Muscle of back (tissue), 13 donors: ENCODE measurements around the gene OR12D2. TPM values are rescaled to one million over a fixed set of nuclear protein-coding genes. Genes with fewer than 3 reads are reported as not detected.
"Not testable (repeated sequence)": the region's sequence is repeated elsewhere in the genome, so short reads cannot be mapped to it uniquely, and the experiment has no call there.

Experiments
- DNase-seq, 3 donors: peaks; one replicate each; pipeline versions ENCODE4 v3.0.0 to v3.0.0-alpha.2; 2013
- long read RNA-seq, 9 donors: transcript quantifications; one replicate each; lab custom pipeline, GENCODE V29; 2026
- polyA plus RNA-seq, 10 donors: library from polyadenylated mRNA; unstranded; fragments of 120-200 nt; gene quantifications; one replicate each; pipeline ENCODE4 v1.2.1, GENCODE V29; 2013; ENCODE audit not compliant: insufficient read length in 10 of 10

Gene OR12D2, protein sequence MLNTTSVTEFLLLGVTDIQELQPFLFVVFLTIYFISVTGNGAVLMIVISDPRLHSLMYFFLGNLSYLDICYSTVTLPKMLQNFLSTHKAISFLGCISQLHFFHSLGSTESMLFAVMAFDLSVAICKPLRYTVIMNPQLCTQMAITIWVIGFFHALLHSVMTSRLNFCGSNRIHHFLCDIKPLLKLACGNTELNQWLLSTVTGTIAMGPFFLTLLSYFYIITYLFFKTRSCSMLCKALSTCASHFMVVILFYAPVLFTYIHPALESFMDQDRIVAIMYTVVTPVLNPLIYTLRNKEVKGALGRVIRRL
- not detected for polyA plus RNA-seq
- long read RNA-seq, donor 1: 0 reads
- long read RNA-seq, donor 2: 0 reads
- long read RNA-seq, donor 3: 0 reads
- long read RNA-seq, donor 4: 0 reads
- long read RNA-seq, donor 5: 0 reads
- long read RNA-seq, donor 6: 0 reads
- long read RNA-seq, donor 7: 0 reads
- long read RNA-seq, donor 8: 0 reads
- long read RNA-seq, donor 9: 0 reads

DNA sequence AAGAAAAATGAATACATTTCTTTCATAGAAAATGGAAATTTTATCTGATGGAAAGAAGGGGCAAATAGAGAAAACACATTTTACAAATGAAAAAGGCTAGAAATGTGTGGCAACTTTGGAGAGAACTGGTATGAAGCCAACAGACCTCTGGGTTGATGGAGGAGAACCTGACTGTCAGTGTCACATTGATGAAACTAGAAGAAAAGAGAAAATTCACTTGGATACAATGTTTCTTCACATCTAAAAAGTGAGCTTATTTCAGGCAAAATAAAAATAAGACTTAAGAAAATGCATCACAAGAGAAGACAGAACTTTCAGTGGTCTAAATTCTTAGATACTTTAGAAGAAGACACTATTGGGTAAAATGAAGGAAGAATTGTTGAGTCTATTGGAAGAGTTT lies at the start of gene OR12D2:
Gene OR12D2, plus strand, starts transcription at position 301 of the 400 bp plus-strand sequence. CDS start 1,069 bp downstream, outside the sequence.
- DNase-seq: no peak

DNA sequence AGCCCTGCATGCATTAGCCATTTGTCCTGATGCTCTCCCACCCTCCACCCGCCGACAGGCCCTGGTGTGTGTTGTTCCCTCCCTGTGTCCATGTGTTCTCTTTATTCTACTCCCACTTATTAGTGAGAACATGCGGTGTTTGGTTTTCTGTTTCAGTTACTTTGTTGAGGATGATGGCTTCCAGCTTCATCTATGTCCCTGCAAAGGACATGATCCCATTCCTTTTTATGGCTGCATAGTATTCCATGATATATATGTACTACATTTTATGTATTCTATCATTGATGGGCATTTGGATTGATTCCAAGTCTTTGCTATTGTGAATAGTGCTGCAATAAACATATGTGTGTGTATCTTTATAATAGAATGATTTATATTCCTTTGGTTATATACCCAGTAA lies 46.1 kb upstream of the OR12D2 start:
- DNase-seq: not testable (repeated sequence)

DNA sequence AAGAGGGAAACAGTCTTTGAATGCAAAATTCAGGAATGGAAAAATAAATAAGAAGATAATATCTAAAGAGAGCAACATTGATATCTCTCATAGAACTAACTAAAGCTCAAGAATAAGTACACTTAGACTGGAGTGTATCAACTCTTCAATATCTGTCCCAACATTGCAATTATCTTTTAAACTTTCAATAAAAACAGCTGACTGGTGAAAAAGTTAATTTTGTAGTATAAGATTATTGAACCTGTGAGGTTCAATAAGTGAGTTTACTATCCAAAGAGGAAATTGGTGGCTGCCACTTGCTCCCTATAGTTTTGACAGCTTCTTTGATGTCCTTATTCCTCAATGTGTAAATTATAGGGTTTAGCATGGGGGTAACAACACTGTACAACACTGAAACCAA lies 40.5 kb upstream of the OR12D2 start:
- DNase-seq: no peak

DNA sequence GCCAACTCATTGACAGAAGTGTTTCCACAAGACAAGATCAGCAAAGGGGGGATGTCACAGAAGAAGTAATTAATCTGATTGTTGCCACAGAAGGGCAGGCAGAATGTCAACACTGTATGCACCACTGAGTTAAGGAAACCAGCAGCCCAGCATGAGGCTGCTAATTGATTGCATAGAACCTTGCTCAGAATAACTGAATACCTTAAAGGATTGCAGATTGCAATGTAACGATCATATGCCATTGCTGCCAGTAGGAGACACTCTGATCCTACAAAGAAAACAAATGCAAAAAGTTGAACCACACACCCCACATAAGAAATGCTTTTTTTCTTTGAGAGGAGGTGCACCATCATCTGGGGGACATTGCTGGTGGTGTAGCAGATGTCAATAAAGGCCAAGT lies 39.8 kb upstream of the OR12D2 start:
- no peak for DNase-seq

DNA sequence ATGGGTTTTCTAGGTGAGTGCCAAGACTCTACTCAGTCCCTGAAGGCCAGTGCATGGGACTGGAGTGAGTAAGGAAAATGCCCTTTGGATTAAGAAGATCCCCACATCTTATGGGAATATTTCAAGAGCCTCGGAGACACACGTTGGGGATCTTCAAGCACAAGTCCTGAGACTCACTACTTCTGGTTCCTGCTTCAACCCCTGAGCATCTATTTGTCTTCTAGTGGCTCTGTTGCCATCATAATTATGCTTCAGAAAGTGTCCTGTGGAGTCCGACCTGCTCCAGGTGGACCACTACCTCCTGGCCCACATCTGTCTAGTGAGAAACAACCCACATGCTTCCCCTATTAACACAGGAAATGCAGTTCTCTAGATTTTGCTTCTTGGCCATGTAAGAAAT lies 26.7 kb upstream of the OR12D2 start, which contains the start of gene OR5V1:
Gene OR5V1, minus strand, starts transcription at position 101 of the 400 bp plus-strand sequence. CDS start 12,670 bp downstream, outside the sequence.
- DNase-seq: no peak

DNA sequence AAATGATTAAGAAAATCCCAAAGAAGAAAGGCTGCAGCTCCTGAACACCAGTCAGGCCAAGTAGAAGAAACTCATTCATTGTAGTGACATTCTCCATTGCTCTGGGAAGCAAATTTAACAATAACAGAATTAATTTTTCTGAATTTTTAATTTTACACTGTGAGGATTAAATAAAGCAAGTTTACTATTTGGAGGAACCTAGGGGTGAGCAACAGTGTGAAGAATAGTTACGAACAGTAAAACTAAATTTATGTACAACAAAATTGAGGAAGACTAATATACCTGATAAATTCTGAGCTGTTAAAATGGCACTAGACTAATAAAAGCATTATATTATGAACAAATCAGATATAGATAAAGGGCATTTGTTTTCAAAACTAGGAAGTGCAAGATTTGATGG lies 20.2 kb upstream of the OR12D2 start, which contains the start of gene OR12D3:
Gene OR12D3, minus strand, starts transcription at position 101 of the 400 bp plus-strand sequence. Its CDS starts 4 bp downstream, at position 97.
- no peak for DNase-seq

DNA sequence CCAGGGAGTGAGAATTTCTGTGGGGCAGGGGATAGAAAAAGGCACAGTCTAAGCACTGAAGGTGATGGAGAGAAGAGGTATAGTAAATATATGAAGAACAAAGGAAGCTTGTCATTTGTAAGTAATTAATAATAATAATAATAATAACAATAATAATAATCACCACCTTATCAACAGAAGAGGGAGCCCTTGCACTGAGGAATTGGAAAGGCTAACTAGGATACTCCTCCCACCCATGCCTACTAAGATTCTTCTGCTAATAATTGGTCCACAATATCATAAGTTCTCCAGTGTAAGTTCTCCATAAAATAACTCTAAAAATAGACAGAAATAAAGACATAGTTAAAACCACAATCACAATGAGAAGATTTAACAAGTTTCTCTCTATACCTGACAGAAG lies 19.4 kb upstream of the OR12D2 start:
- peak in 2 of 3 donors; percentile 0 to 3 for DNase-seq

DNA sequence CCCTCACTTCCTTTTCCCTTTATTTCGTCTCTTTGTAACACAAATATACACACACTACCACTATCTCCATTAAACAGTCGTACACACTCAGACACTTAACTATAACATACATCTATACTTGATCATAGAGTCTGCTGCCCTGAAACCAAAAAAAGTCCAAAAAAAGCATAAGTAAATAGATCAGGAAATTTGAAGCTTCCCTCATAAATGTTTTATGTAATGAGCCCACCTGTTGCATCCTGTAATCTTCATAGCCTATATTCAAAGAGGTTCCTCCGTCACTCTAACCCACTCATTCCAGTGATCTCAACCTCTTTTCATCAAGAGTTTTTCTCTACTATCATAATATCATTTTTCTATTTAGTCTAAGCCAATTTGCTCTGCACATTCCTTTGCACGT lies 6.9 kb upstream of the OR12D2 start:
- DNase-seq: no peak

DNA sequence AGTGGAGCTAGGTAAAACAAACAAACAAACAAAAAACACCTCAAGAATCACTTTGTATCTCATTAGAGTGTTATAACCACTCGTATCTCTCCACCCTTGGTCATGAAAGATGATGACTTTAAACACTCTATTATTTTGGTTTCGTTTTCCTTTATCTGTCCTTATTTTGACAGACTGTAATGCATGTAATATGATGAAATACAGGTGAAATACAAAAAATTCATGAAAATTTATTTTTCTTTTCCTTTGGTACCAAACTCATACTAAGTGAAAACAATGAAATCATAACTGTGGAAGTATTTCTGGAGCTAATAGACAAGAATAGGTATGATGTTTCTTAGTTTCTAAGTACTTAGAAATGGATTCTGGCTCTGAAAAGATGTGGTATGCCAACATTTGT lies 4.1 kb downstream of the OR12D2 start:
- no peak for DNase-seq

DNA sequence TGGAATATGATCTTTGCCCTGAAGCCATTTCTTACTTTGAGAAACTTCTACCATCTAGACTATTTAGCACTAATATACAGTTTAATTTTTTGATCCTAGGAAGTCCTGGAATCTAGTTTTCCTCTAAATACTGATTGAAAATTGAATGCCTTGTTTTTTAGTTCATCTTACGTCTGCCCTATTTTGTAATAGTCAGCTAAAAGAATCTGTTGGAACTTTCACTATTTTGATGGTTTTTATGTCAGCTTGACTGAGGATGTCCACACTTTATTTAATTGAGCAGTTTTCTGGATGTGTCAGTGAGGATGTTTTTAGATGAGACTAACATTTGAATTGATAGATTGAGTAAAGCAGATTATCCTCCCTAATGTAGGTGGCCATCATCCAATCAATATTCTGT lies 8.4 kb downstream of the OR12D2 start:
- DNase-seq: no peak

DNA sequence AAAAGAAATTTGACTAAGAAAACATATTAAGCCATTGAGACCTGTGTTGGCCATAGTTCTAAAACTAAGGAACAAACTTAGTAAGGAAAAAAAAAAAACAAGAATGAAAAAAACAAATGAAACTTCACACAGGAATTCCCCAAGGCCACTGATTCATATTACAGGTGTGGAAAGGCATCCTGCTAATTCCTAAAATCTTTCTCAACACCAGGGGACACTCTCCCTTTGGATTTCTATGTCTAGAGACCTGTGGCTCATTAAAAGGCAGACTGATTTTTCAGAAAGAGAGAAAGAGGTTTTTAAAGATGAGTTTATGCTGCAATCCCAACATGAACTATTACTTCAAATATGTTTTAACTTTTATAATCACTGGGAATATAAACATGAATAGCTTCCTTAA lies 19.2 kb downstream of the OR12D2 start, which contains the start of gene OR12D1:
Gene OR12D1, plus strand, starts transcription at position 341 of the 400 bp plus-strand sequence.
- no peak for DNase-seq

DNA sequence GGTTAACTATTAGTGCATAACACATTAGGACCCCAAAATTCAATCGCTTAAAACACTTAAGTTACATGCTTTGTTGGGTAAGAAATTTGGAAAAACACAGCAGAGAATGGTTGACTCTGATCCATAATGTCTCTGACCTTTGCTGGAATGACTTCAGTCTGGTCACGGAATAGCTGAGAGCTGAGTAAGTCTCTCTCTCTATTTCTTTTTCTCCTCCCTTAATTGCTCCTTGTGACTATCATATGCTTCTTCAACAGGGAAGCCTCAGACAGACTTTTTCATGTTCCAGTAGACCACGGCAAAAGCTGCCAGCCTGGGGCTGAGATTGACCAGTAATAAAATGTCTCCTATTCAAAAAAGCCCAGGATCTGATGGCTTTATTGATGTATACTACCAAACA lies 24.1 kb downstream of the OR12D2 start:
- no peak for DNase-seq

DNA sequence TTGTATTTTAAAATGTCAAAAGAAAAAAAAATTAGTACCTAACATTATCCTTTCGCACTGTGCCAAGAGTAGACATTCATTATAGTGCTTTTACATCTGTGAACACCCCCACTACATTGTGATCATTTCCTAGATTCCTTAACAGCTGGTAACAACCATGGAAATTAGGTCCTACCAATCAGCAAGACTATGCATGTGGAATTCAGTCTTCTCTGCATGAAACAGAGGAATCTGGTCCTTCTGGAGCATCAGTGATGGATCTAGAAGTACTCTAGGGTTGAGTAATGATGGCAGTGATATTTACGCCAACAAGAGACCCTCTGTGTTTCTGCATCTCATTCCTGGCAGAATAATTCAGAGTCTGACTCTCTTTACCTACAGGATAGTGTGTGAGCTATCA lies 28.7 kb downstream of the OR12D2 start:
- no peak for DNase-seq

DNA sequence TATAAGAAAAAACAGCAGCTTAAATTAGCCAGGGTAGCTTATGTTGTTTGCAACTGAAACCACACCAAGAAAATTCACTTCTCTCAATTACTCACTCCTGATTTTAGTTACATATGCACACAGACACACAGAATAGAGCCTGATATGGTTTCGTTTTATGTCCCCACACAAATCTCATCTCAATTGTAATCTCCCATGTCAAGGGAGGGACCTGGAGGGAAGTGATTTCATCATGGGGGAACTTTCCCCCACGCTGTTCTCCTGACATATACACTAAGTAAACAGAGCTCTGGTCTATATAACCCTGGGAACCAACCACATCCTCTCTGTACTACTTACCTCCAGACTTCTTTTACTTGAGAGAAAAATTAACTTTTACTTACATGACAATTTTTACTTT lies 29.1 kb downstream of the OR12D2 start:
- DNase-seq: no peak

DNA sequence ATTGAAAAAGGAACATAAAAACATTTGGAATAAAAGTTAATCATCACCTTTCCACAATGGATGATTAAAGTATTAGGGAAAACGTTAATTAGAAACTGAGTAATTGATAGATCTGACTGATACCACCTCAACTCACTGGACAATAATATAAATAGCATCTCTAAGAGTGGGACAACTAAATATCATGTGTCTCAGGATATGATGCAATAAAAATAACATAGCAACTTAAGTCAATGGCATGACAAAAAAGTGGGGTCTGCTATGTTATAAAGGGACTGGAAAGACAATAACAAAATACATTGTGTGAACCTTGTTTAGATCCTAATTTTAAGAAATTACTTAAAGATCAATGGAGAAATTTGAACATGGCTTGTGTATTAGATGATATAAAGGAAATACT lies 29.6 kb downstream of the OR12D2 start:
- DNase-seq: no peak

DNA sequence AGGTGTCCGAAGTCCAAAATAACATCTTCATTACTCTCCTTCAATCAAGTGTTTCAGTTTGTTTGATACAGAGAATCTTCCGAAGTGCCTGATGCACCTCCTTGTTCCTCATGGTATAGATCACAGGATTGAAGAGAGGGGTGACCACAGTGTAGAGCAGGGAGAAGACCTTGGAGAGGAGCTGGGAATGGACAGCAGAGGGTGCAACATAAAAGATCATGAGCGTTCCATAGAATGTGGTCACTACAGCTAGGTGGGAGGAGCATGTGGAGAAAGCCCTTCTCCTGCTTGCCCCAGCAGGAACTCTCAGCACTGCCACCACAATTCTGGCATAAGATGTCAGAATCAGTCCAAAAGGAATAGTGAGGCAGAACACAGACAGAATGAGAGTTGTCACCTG lies 31.2 kb downstream of the OR12D2 start:
- no peak for DNase-seq

DNA sequence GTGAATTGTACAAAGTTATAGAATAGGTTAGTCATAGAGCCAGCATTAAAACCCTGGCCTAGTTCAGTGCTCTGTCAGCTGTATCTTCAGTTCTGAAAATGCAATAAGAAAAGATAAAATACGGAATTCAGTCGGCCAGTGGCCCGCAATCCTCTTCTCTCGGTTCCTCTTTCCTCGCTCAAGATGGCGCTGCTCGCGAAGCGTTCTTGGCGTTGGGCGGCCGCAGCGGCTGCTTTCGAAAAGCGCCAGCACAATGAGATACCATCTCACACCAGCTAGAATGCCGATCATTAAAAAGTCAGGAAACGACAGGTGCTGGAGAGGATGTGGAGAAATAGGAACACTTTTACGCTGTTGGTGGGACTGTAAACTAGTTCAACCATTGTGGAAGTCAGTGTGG lies 41.3 kb downstream of the OR12D2 start:
- not testable (repeated sequence) for DNase-seq

DNA sequence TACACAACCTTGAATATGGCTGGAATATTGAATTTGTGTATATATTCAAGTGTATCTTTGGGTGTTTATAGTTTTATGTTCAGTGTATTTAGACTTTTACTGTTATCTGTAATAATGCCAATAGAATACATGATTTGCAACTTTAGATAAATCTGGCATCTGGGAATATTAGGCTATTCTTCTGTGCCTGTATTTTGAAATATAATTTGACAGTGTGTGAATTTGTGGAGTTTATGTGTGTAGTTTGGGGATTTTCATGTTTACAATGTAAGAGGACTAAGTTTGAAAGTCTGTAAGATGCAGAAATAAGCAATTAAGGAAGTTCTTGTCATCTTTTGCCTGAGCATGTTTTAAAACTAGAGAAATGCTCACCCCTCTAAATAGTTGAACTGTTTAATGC lies 43.6 kb downstream of the OR12D2 start, which contains the start of gene OR10C1:
Gene OR10C1, plus strand, starts transcription at position 301 of the 400 bp plus-strand sequence. CDS start 710 bp downstream, outside the sequence.
- DNase-seq: no peak

DNA sequence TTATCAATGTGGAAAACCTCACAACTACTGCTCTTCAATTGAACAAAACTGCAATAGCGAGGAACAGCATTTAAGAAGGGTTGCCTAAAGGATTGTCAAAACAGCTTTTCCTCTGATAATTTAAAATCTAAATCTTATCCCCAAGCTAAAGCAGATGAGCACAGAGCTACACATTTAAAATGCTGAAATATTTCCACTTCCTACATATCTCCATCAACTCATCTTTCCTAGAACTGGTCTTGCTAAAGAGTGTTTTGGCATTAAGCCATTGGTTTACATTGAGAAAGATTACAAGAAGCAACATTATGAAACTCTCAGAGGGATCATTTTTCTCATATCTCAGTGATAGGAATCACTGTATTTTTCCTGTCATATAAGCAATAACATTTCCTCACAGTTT lies 47.3 kb downstream of the OR12D2 start:
- DNase-seq: no peak

DNA sequence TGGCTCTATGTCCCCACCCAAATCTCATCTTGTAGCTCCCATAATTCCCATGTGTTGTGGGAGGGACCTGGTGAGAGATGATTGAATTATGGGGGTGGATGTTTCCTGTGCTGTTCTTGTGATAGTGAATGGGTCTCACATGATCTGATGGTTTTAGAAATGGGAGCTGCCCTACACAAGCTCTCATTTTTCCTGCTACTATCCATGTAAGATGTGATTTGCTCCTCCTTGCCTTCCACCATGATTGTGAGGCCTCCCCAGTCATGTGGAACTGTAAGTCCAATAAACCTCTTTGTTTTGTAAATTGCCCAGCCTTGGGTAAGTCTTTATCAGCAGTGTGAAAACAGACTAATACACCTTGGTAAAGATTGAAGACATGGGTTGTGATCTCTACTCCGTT lies 48.6 kb downstream of the OR12D2 start:
- DNase-seq: not testable (repeated sequence)
